Mammary epithelial cell (primary cell): ENCODE measurements around the gene TRIM50.

Source experiments
- EZH2 ChIP-seq: IDR thresholded peaks from 2 replicates; pipeline ENCODE4 v1.6.1; 2012; ENCODE audit warnings: low read length, inconsistent platforms, borderline replicate concordance
- TF ChIP-seq, protein P1 (sequence below), 2 donors: IDR thresholded peaks in 1 of 2; conservative IDR thresholded peaks in 1 of 2; 2 replicates each; pipeline ENCODE4 v1.5.1; 2011 to 2012; ENCODE audit warnings: inconsistent platforms in 2 of 2, low read length in 2 of 2, mild to moderate bottlenecking in 2 of 2, control low read depth in 1 of 2, low read depth in 1 of 2; ENCODE audit not compliant: insufficient read depth in 1 of 2; ENCODE audit errors: extremely low read depth in 1 of 2

DNA sequence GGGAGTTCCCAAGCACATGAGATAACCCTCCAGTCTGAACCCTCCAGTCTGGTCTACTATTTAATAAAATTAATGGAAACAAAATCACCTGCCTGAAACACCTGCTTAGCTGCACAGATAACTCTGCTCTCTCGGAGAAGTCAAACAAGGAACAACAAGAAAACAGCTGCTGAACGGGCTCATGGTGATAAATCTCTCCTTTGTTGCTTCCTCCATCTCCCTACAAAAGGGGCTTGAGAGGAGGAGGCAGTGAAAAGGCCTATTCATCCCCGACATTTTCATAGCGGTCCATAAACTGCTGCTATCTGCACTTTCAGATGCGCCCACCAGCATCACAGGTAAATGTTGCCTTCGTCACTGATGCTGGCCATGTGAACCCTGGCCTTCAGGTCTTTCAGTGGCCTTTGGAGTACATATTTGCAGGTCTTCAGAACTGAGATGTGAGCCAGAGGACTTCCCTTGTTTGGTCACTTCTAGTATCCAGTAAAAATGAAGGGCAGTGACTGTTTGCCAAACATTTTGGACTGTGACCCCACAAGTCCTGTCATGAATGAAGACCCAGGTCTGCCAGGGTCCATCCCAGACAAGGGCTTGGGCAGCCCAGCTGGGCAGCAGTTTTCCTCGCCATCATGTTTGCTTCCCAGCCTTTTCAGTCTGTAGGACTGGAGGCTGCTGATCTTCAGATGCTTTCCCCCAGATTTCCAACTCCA, 15.9 kb upstream of the TRIM50 start:
- TF ChIP-seq, protein P1, sequence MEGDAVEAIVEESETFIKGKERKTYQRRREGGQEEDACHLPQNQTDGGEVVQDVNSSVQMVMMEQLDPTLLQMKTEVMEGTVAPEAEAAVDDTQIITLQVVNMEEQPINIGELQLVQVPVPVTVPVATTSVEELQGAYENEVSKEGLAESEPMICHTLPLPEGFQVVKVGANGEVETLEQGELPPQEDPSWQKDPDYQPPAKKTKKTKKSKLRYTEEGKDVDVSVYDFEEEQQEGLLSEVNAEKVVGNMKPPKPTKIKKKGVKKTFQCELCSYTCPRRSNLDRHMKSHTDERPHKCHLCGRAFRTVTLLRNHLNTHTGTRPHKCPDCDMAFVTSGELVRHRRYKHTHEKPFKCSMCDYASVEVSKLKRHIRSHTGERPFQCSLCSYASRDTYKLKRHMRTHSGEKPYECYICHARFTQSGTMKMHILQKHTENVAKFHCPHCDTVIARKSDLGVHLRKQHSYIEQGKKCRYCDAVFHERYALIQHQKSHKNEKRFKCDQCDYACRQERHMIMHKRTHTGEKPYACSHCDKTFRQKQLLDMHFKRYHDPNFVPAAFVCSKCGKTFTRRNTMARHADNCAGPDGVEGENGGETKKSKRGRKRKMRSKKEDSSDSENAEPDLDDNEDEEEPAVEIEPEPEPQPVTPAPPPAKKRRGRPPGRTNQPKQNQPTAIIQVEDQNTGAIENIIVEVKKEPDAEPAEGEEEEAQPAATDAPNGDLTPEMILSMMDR (conservative IDR thresholded peaks at IDR 0.05 in 1 of 2, IDR thresholded peaks at IDR 0.05 in 1 of 2; ENCODE audit: extremely low read depth in 1 of 2, insufficient read depth in 1 of 2, low read depth in 1 of 2, low read length in 2 of 2) = no peak
- TF ChIP-seq EZH2 = no peak
